Bronchial epithelial cell (primary cell): ENCODE data around the gene MLH3. TPM values are rescaled to one million over a fixed set of nuclear protein-coding genes. Genes with fewer than 3 reads are reported as not detected.
A peak's percentile ranks its signal among the peaks of the same experiment; 100 is the strongest.
"Not testable (repeated sequence)": the region's sequence is repeated elsewhere in the genome, so short reads cannot be mapped to it uniquely, and the experiment has no call there.

ENCODE experiments used
- DNase-seq: peaks from one replicate; pipeline ENCODE4 v3.0.0-alpha.2; 2010; ENCODE audit warnings: low read depth
- FAIRE-seq: peaks from 2 replicates; lab custom pipeline; 2011; peaks lifted over from hg19 to GRCh38; lab: Jason Lieb, UNC
- H3K27me3 ChIP-seq: 2 replicates; pipeline ENCODE4 v1.5.1; 2011; ENCODE audit warnings: low read length; ENCODE audit not compliant: control insufficient read depth, insufficient read depth
- H3K36me3 ChIP-seq: 2 replicates; pipeline ENCODE4 v1.5.1; 2011; ENCODE audit warnings: low read length; ENCODE audit not compliant: control insufficient read depth, insufficient read depth
- H3K4me3 ChIP-seq: 2 replicates; pipeline ENCODE4 v1.5.1; 2011; ENCODE audit warnings: mild to moderate bottlenecking, low read depth, low read length, control low read depth
- CTCF ChIP-seq: IDR thresholded peaks from 2 replicates; pipeline ENCODE4 v1.5.1; 2011; ENCODE audit warnings: mild to moderate bottlenecking, moderate library complexity, low read length, control low read depth, inconsistent platforms; ENCODE audit not compliant: insufficient read depth, severe bottlenecking
- total RNA-seq: library from RNA; depleted of rRNA; stranded (reverse); fragments of >200 nt; gene quantifications from 2 replicates; pipeline ENCODE4 v1.2.1, GENCODE V29; 2014

Gene MLH3
- total RNA-seq, 1 donor from 2014 or later = 24.0 TPM

- no peak for TF ChIP-seq CTCF
- FAIRE-seq (no peak), DNase-seq (no peak)
- Histone ChIP-seq H3K36me3 (no peaks in the 10 kb centered on the region), H3K4me3 (peak overlapping the region; percentile 53), H3K27me3 (no peaks in the 10 kb centered on the region)
Observed at GRCh38 chr14:75069811-75070145, 18.5 kb upstream of the MLH3 start.

- H3K36me3 ChIP-seq = no peaks in the 10 kb centered on the region
- peak; percentile 78 for DNase-seq
- no peak for FAIRE-seq
- no peaks in the 10 kb centered on the region for H3K27me3 ChIP-seq
- peak within 1 kb of the TSS; percentile 53 for H3K4me3 ChIP-seq
- no peak for TF ChIP-seq CTCF
Observed at GRCh38 chr14:75069121-75069810, 18.0 kb upstream of the MLH3 start, which contains the start of gene ZC2HC1C. Gene ZC2HC1C, plus strand, starts transcription at chr14:75069641. Its CDS starts 933 bp downstream, at chr14:75070574.

- H3K36me3 ChIP-seq = no peaks in the 10 kb centered on the region
- no peaks in the 10 kb centered on the region for H3K27me3 ChIP-seq
- peak; percentile 56 for DNase-seq
- peak overlapping the region; percentile 53 for H3K4me3 ChIP-seq
- no peak for FAIRE-seq
- no peak for TF ChIP-seq CTCF
Observed at GRCh38 chr14:75068294-75069120, 17.2 kb upstream of the MLH3 start.

- FAIRE-seq = not testable (repeated sequence)
Observed at GRCh38 chr14:75067765-75068164, 16.5 kb upstream of the MLH3 start.

GRCh38 chr14:75067212-75067611 is 15.9 kb upstream of the MLH3 start:
- FAIRE-seq (no peak), DNase-seq (no peak)
- no peak for TF ChIP-seq CTCF
- Histone ChIP-seq H3K27me3 (no peaks in the 10 kb centered on the region), H3K36me3 (no peaks in the 10 kb centered on the region), H3K4me3 (no peak overlapping the region)

More at GRCh38 chr14:75067765-75068164, 16.5 kb upstream of the MLH3 start:
- not testable (repeated sequence) for DNase-seq, H3K27me3 ChIP-seq, H3K36me3 ChIP-seq, H3K4me3 ChIP-seq

- FAIRE-seq = no peak
- no peak for TF ChIP-seq CTCF
- H3K27me3 ChIP-seq = no peaks in the 10 kb centered on the region
- DNase-seq = no peak
- H3K4me3 ChIP-seq = no peak overlapping the region
- no peaks in the 10 kb centered on the region for H3K36me3 ChIP-seq
Observed at GRCh38 chr14:75066691-75067090, 15.4 kb upstream of the MLH3 start.
